Coronary artery (tissue), 2 donors: ENCODE measurements around the gene TIAM2.
A peak's percentile ranks its signal among the peaks of the same experiment; 100 is the strongest.

Source experiments
- DNase-seq: peaks from one replicate; pipeline ENCODE4 v3.0.0-alpha.2; 2017; ENCODE audit warnings: low spot score
- H3K27ac ChIP-seq, 2 donors: fragments of 200-600 bp; sonication (generic); one replicate each; pipeline ENCODE4 v1.5.1; 2016 to 2019
- H3K4me3 ChIP-seq: fragments of 200-600 bp; sonication (generic); 2 replicates; pipeline ENCODE4 v1.5.1; 2016; ENCODE audit warnings: mild to moderate bottlenecking, moderate library complexity
- TF ChIP-seq, protein P1 (sequence below): fragments of 200-600 bp; sonication (generic); IDR thresholded peaks from one replicate; pipeline ENCODE4 v1.5.1; 2019; ENCODE audit warnings: antibody characterized with exemption

The TIAM2 gene

DNA sequence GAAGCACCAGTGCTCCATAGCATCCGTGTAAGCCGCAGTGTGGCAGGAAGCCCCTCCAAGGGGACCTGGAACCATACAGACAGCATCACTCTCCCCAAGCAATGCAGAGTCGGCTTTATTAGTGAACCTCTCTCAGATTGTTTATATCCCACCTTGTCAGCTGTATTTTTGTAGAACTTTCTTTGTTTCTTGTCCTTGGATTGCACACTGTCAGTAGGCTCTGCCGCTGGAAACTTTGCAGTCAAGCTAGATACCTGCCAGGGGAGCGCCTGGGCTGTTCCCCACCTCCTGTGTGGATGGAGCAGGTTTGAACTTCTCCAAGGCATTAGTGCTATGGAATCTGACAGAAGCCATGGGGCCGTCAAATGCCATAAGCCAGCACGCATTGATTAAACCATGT lies 250.1 kb downstream of the TIAM2 start:
- Histone ChIP-seq H3K27ac (no peak overlapping the region), H3K4me3 (no peak overlapping the region)
- DNase-seq = no peak
- TF ChIP-seq, protein P1, sequence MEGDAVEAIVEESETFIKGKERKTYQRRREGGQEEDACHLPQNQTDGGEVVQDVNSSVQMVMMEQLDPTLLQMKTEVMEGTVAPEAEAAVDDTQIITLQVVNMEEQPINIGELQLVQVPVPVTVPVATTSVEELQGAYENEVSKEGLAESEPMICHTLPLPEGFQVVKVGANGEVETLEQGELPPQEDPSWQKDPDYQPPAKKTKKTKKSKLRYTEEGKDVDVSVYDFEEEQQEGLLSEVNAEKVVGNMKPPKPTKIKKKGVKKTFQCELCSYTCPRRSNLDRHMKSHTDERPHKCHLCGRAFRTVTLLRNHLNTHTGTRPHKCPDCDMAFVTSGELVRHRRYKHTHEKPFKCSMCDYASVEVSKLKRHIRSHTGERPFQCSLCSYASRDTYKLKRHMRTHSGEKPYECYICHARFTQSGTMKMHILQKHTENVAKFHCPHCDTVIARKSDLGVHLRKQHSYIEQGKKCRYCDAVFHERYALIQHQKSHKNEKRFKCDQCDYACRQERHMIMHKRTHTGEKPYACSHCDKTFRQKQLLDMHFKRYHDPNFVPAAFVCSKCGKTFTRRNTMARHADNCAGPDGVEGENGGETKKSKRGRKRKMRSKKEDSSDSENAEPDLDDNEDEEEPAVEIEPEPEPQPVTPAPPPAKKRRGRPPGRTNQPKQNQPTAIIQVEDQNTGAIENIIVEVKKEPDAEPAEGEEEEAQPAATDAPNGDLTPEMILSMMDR = no peak

DNA sequence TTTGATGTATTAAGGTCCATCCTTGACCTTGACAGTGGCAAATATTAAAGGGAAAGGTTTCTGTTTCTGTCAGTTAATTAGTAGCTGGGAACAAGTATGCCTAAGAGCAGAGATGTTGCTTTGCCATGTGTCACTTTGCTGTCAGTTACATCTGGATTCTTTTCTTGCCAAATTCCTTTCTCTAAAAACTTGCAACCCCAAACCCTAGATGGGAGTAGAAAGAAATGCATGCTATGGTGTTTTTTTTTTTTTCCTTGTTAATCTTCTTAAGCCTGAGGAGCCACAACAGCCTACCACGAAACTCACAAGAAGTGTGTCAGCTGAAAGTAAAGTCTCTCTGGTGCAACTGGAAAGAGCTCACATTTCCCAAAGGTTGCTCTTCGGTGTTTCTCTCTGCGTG lies 250.7 kb downstream of the TIAM2 start:
- TF ChIP-seq, protein P1 = no peak
- no peak for DNase-seq
- Histone ChIP-seq H3K4me3 (no peak overlapping the region), H3K27ac (no peak overlapping the region)

DNA sequence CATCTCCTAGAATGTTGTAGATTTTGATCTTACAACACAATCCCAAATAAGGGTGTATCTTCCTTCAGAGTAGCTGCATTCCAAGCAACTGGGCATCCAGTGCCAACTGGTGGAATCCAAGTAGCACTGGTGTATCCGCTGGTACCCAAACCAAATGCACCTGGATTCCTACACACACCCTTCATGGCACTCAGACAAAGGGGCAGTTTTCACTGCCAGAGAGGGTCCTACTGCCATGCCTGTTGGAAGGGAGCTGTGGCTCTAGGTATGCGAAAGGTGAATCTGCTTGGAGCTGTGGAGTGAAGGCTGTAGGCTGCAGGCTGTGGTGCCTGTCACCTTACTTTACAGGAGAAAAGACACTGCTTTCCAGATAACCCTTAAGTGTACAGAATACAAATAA lies 251.7 kb downstream of the TIAM2 start:
- no peak for DNase-seq
- TF ChIP-seq, protein P1 = no peak
- Histone ChIP-seq H3K4me3 (no peak overlapping the region), H3K27ac (peak overlapping the region in 1 of 2 donors; percentile 53)

DNA sequence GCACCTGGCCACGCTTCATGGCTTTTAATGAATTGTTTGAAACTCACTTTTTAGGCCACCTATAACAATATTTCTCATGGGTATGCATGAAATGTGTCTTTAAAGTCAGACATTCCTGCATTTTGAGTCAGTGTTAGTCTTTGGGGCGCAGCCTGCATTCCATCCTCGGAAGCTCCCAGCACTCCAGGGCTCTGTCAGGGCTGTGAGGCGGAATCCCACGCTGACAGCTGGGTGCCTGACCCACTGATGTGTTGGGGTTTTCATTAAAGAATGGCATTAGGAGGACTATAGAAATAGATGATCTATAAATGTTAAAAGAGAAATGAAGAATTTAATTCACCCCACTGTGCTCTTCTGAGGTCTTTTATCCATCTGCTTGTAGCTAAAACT lies 252.5 kb downstream of the TIAM2 start:
- DNase-seq = no peak
- Histone ChIP-seq H3K4me3 (peak overlapping the region; percentile 52), H3K27ac (peak overlapping the region in 1 of 2 donors; percentile 53)
- TF ChIP-seq, protein P1 = no peak

DNA sequence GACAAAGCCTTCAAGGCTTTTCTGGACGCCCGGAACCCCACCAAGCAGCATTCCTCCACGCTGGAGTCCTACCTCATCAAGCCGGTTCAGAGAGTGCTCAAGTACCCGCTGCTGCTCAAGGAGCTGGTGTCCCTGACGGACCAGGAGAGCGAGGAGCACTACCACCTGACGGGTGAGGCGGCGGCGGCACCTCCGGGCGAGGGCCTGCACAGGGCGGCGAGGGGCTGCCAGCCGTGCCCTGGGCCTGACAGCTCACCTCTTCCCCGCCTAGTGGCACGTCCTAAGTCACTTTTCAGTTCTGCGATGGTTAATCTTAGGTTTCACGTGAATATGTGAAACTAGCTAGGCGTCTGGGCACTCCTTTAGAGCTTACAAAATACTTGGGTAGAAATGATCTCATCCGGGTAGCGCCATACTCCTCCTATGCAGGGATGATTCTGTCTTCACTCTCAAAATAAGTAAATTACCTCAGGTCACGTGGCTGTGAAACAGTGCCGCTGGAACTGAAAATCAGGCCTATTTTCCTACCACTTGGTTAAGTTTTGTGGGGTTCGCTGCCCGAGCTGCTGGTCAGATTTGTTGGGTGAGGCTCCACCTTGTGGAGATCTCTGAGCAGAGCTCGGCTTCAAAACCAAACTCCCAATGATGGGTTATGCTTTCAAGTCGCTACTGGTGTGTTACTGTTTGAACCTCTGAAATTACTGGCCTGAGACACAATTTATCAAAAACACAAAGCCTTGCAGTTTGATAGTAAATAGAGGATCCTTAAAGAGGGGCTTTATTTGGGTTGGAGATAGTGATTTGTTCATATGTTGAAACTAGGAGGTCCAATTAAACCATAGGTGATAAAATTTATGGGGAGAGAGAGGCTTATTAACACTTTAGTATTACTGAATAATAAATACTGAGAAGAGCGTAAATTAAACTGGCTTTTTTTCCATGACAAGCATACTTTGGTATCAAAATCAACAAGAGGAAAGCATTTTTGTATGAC lies 253.2 kb downstream of the TIAM2 start:
- peak overlapping the region; percentile 52 for H3K4me3 ChIP-seq
- no peak for DNase-seq
- peak overlapping the region in 1 of 2 donors; percentile 53 for H3K27ac ChIP-seq
- TF ChIP-seq, protein P1 = peak; percentile 74

DNA sequence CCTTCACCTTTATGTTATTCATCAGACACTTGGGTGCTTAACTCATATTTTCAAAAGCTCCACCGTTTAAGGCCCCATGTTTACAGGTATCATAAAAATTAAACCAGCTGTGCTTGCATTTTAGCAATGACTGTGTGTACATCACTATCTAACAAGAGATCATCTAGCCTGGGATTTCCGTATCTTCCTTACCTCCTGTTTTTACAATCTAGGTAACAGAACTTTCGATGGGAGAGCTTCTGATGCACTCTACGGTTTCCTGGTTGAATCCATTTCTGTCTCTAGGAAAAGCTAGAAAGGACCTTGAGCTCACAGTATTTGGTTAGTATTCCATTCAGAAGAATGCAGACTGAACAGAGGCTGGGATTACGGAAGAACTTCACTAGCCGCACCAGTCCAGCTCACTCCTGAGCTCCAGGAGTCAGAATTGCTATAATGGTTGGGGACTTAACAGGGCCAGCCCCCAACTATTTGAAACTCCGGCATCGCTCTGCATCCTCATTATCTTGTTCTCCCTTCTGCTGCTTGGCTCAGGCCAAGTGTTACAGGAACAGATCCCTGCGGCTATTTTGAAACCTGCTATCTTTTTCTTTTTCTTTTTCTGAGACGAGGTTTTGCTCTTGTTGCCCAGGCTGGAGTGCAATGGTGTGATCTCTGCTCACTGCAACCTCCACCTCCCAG lies 255.7 kb downstream of the TIAM2 start:
- H3K4me3 ChIP-seq = no peak overlapping the region
- H3K27ac ChIP-seq = no peak overlapping the region
- TF ChIP-seq, protein P1 = no peak

More for the DNA sequence above, 255.7 kb downstream of the TIAM2 start:
- no peak for DNase-seq
